Peyer's patch (tissue), 4 donors: ENCODE measurements around the gene RPGR.

ENCODE experiments used
- POLR2A ChIP-seq, 2 donors: fragments of 450-650 bp; IDR thresholded peaks; one replicate each; pipeline ENCODE4 v1.5.1; 2017; ENCODE audit warnings: antibody characterized with exemption in 2 of 2, mild to moderate bottlenecking in 2 of 2, moderate library complexity in 2 of 2
- TF ChIP-seq, protein P1 (sequence below), 6 experiments: fragments of 450-650 bp in 4 of 6; fragments of 200-600 bp in 2 of 6; sonication (generic) in 1 of 6; IDR thresholded peaks; one replicate each; pipeline ENCODE4 v1.5.1; 2017 to 2019; ENCODE audit warnings: antibody characterized with exemption in 6 of 6, mild to moderate bottlenecking in 3 of 6, moderate library complexity in 1 of 6

DNA sequence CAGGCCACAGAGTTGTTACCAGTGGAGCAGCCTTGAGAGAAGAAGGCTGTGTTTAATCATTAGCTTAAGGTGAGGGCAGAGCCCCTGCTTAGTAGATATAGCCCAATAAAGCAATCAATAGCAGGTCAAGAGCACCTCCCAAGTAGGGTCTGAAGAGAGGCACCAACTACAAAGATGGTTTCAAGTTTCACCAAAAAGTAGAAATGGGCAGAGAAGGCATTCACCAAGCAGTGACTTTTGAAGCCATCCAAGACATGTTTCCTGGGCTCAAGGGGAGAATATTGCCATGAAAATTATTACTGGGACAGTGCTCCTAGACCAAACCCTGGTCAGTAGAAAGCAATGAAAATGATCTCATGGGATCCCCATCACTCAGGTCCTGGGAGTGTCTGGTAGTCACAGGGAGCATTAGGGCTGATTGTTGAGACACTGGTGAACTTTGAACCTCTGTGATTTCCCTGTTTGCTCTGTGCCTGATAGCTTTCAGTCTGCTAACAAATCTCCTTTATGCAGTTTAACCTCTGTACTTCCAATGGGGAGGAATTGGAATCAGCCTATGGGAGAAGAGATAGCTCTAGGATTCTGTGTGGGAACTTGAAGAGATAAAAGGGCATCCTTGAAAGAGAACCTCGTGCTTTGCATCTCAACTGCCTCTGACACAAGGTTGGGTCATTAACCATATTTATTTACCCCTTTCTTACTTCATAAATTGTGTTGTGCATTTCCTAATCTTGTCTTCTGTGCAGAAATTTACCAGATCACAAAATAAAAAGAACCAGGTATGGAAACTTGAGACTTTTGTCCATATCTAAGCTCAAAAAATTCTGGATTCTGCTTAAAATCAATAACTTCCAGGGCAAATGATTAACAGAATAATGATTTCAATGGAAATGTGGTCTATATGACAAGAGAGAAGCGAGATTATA lies 15.8 kb upstream of the RPGR start:
- no peak for TF ChIP-seq POLR2A (IDR thresholded peaks at IDR 0.05)
- TF ChIP-seq, protein P1, sequence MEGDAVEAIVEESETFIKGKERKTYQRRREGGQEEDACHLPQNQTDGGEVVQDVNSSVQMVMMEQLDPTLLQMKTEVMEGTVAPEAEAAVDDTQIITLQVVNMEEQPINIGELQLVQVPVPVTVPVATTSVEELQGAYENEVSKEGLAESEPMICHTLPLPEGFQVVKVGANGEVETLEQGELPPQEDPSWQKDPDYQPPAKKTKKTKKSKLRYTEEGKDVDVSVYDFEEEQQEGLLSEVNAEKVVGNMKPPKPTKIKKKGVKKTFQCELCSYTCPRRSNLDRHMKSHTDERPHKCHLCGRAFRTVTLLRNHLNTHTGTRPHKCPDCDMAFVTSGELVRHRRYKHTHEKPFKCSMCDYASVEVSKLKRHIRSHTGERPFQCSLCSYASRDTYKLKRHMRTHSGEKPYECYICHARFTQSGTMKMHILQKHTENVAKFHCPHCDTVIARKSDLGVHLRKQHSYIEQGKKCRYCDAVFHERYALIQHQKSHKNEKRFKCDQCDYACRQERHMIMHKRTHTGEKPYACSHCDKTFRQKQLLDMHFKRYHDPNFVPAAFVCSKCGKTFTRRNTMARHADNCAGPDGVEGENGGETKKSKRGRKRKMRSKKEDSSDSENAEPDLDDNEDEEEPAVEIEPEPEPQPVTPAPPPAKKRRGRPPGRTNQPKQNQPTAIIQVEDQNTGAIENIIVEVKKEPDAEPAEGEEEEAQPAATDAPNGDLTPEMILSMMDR (IDR thresholded peaks at IDR 0.05): no peak
